ENCODE measurements around the gene PBX3. TPM values are rescaled to one million over a fixed set of nuclear protein-coding genes. Genes with fewer than 3 reads are reported as not detected.

PBX3 gene
- total RNA-seq, 1 donor from 2014 or later = 37.7 TPM

GRCh38 chr9:125845271-125845808, 98.2 kb downstream of the PBX3 start:
- TF ChIP-seq, protein P1, sequence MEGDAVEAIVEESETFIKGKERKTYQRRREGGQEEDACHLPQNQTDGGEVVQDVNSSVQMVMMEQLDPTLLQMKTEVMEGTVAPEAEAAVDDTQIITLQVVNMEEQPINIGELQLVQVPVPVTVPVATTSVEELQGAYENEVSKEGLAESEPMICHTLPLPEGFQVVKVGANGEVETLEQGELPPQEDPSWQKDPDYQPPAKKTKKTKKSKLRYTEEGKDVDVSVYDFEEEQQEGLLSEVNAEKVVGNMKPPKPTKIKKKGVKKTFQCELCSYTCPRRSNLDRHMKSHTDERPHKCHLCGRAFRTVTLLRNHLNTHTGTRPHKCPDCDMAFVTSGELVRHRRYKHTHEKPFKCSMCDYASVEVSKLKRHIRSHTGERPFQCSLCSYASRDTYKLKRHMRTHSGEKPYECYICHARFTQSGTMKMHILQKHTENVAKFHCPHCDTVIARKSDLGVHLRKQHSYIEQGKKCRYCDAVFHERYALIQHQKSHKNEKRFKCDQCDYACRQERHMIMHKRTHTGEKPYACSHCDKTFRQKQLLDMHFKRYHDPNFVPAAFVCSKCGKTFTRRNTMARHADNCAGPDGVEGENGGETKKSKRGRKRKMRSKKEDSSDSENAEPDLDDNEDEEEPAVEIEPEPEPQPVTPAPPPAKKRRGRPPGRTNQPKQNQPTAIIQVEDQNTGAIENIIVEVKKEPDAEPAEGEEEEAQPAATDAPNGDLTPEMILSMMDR (IDR thresholded peaks at IDR 0.05; ENCODE audit: unreplicated experiment) = no peak
- no peak overlapping the region for H3K4me3 Mint-ChIP-seq (ENCODE audit: low read depth)
- H3K36me3 Mint-ChIP-seq (ENCODE audit: insufficient read depth) = no peaks in the 10 kb centered on the region
- H3K27ac Mint-ChIP-seq = no peak overlapping the region
- H3K4me1 Mint-ChIP-seq (ENCODE audit: low read depth) = peaks cover 33% of the 10 kb centered on the region
- no peak for DNase-seq (ENCODE audit: low spot score, unreplicated experiment)
- H3K27me3 Mint-ChIP-seq = no peaks in the 10 kb centered on the region
- H3K9me3 Mint-ChIP-seq (ENCODE audit: low read depth) = peaks cover 6% of the 10 kb centered on the region

- Mint-ChIP-seq H3K27ac (no peak overlapping the region), H3K4me1 (ENCODE audit: low read depth) (peaks cover 21% of the 10 kb centered on the region)
These were observed 100.6 kb downstream of the PBX3 start for GRCh38 chr9:125847735-125848134.

GRCh38 chr9:125850106-125850632, 103.0 kb downstream of the PBX3 start:
- Mint-ChIP-seq H3K27ac (no peak overlapping the region), H3K36me3 (ENCODE audit: insufficient read depth) (no peaks in the 10 kb centered on the region), H3K4me1 (ENCODE audit: low read depth) (peaks cover 17% of the 10 kb centered on the region), H3K4me3 (ENCODE audit: low read depth) (no peak overlapping the region), H3K27me3 (no peaks in the 10 kb centered on the region), H3K9me3 (ENCODE audit: low read depth) (peaks cover 6% of the 10 kb centered on the region)
- no peak for DNase-seq (ENCODE audit: low spot score, unreplicated experiment)
- TF ChIP-seq, protein P1 (IDR thresholded peaks at IDR 0.05; ENCODE audit: unreplicated experiment) = no peak

More at GRCh38 chr9:125847735-125848134, 100.6 kb downstream of the PBX3 start:
- H3K27me3 Mint-ChIP-seq = no peaks in the 10 kb centered on the region
- TF ChIP-seq, protein P1 (IDR thresholded peaks at IDR 0.05; ENCODE audit: unreplicated experiment) = no peak
- DNase-seq (ENCODE audit: low spot score, unreplicated experiment) = no peak
- H3K4me3 Mint-ChIP-seq (ENCODE audit: low read depth) = no peak overlapping the region
- H3K9me3 Mint-ChIP-seq (ENCODE audit: low read depth) = peaks cover 6% of the 10 kb centered on the region
- no peaks in the 10 kb centered on the region for H3K36me3 Mint-ChIP-seq (ENCODE audit: insufficient read depth)

- TF ChIP-seq, protein P1 (IDR thresholded peaks at IDR 0.05; ENCODE audit: unreplicated experiment) = no peak
- Mint-ChIP-seq H3K27me3 (no peaks in the 10 kb centered on the region), H3K36me3 (ENCODE audit: insufficient read depth) (no peaks in the 10 kb centered on the region), H3K9me3 (ENCODE audit: low read depth) (peaks cover 6% of the 10 kb centered on the region), H3K4me1 (ENCODE audit: low read depth) (peaks cover 15% of the 10 kb centered on the region), H3K27ac (no peak overlapping the region), H3K4me3 (ENCODE audit: low read depth) (no peak overlapping the region)
- DNase-seq (ENCODE audit: low spot score, unreplicated experiment) = no peak
These were observed 103.6 kb downstream of the PBX3 start for GRCh38 chr9:125850763-125851162.

GRCh38 chr9:125851979-125852378, 104.8 kb downstream of the PBX3 start:
- DNase-seq (ENCODE audit: low spot score, unreplicated experiment) = no peak
- no peaks in the 10 kb centered on the region for H3K36me3 Mint-ChIP-seq (ENCODE audit: insufficient read depth)
- no peak overlapping the region for H3K4me3 Mint-ChIP-seq (ENCODE audit: low read depth)
- peaks cover under 1% of the 10 kb centered on the region for H3K9me3 Mint-ChIP-seq (ENCODE audit: low read depth)
- no peak overlapping the region for H3K27ac Mint-ChIP-seq
- H3K4me1 Mint-ChIP-seq (ENCODE audit: low read depth) = peaks cover 17% of the 10 kb centered on the region
- H3K27me3 Mint-ChIP-seq = no peaks in the 10 kb centered on the region
- TF ChIP-seq, protein P1 (IDR thresholded peaks at IDR 0.05; ENCODE audit: unreplicated experiment) = no peak

All from progenitor cell of endocrine pancreas (in vitro differentiated cells).